Esophagus squamous epithelium (tissue), 5 donors: Measurements from ENCODE around the gene UNKL. TPM values are rescaled to one million over a fixed set of nuclear protein-coding genes. Genes with fewer than 3 reads are reported as not detected.

ENCODE experiments used
- DNase-seq: peaks from one replicate; lab custom pipeline; 2025; lab: John Stamatoyannopoulos, UW
- H3K27ac ChIP-seq, 4 donors: fragments of 200-600 bp; sonication (generic); one replicate each; pipeline ENCODE4 v1.5.1; 2016 to 2019; ENCODE audit warnings: mild to moderate bottlenecking in 1 of 4
- H3K27me3 ChIP-seq, 4 donors: fragments of 200-600 bp; sonication (generic); 1 replicate in 3 of 4; 2 replicates in 1 of 4; pipeline versions ENCODE4 v1.5.1 to v1.6.0; 2017 to 2021; ENCODE audit warnings: antibody characterized with exemption in 1 of 4
- H3K36me3 ChIP-seq, 3 donors: fragments of 200-600 bp; sonication (generic); one replicate each; pipeline ENCODE4 v1.5.1; 2016 to 2019
- H3K4me1 ChIP-seq, 3 donors: fragments of 200-600 bp; sonication (generic); one replicate each; pipeline ENCODE4 v1.5.1; 2017 to 2019
- H3K4me3 ChIP-seq, 4 donors: fragments of 200-600 bp; sonication (generic); 1 replicate in 3 of 4; 2 replicates in 1 of 4; pipeline ENCODE4 v1.5.1; 2016 to 2019; ENCODE audit warnings: mild to moderate bottlenecking in 2 of 4, moderate library complexity in 1 of 4
- H3K9me3 ChIP-seq, 3 donors: fragments of 200-600 bp; sonication (generic); one replicate each; pipeline ENCODE4 v1.5.1; 2016 to 2019
- CTCF ChIP-seq, 6 experiments: fragments of 450-650 bp in 4 of 6; fragments of 200-600 bp in 2 of 6; sonication (generic) in 2 of 6; IDR thresholded peaks; one replicate each; pipeline ENCODE4 v1.5.1; 2016 to 2019; ENCODE audit warnings: antibody characterized with exemption in 6 of 6, mild to moderate bottlenecking in 4 of 6, moderate library complexity in 4 of 6
- POLR2A ChIP-seq, 4 donors: fragments of 450-650 bp; IDR thresholded peaks; one replicate each; pipeline ENCODE4 v1.6.1; 2017; ENCODE audit warnings: antibody characterized with exemption in 4 of 4, mild to moderate bottlenecking in 4 of 4, moderate library complexity in 3 of 4
- WGBS, 2 donors: methylation state at CpG; one replicate each; pipeline ENCODE4 v1.1.5; 2018; 5-methylcytosine and 5-hydroxymethylcytosine counted together
- intact Hi-C: fragments of 100-400 bp; cut with DNase I; formaldehyde crosslinking; loops from one replicate; pipeline ENCODE4 v1.15.0; 2022
- total RNA-seq, 4 donors: library from RNA; depleted of rRNA; stranded (reverse); fragments of >200 nt; gene quantifications; one replicate each; pipeline ENCODE4 v1.1.0, GENCODE V29; 2016
- donor health status: DM: yes; HTN: yes; CAD: no.

Gene UNKL
- total RNA-seq, 4 donors from 2014 or later, result 5.9 to 17.2 (median 10.6) TPM

- TF ChIP-seq CTCF (IDR thresholded peaks at IDR 0.05), result no peak
- TF ChIP-seq POLR2A (IDR thresholded peaks at IDR 0.05), result no peak
- H3K36me3 ChIP-seq, result peaks cover 0 to 63% (median 22%) of the 10 kb centered on the region in 3 donors
- intact Hi-C loops, result no loop called here
- H3K4me3 ChIP-seq, result no peak overlapping the region
- DNase-seq, result no peak
- no peaks in the 10 kb centered on the region for H3K4me1 ChIP-seq
- no peaks in the 10 kb centered on the region for H3K9me3 ChIP-seq
- WGBS, 2 donors, result 90% methylated on average over 4 of the region's 41 CpGs; no CpG with 5 or more reads in 1 of the 2 donors
- H3K27me3 ChIP-seq, result no peaks in the 10 kb centered on the region
- no peak overlapping the region for H3K27ac ChIP-seq
Measured at GRCh38 chr16:1446296-1447080, 32.0 kb upstream of the UNKL start.

GRCh38 chr16:1445518-1446203, 31.2 kb upstream of the UNKL start:
- no peak for TF ChIP-seq CTCF (IDR thresholded peaks at IDR 0.05)
- TF ChIP-seq POLR2A (IDR thresholded peaks at IDR 0.05), result no peak
- no peaks in the 10 kb centered on the region for H3K4me1 ChIP-seq
- H3K27ac ChIP-seq, result no peak overlapping the region
- H3K4me3 ChIP-seq, result no peak overlapping the region
- peaks cover 0 to 55% (median 13%) of the 10 kb centered on the region in 3 donors for H3K36me3 ChIP-seq
- no peaks in the 10 kb centered on the region for H3K27me3 ChIP-seq
- no peak for DNase-seq
- 90% methylated on average over 2 of the region's 25 CpGs; no CpG with 5 or more reads in 1 of the 2 donors for WGBS, 2 donors
- H3K9me3 ChIP-seq, result no peaks in the 10 kb centered on the region
- intact Hi-C loops, result no loop called here

- no peak overlapping the region for H3K4me3 ChIP-seq
- TF ChIP-seq POLR2A (IDR thresholded peaks at IDR 0.05) (no peak), CTCF (IDR thresholded peaks at IDR 0.05) (no peak)
- no peak overlapping the region for H3K27ac ChIP-seq
- no peaks in the 10 kb centered on the region for H3K4me1 ChIP-seq
- intact Hi-C loops, result no loop called here
- H3K36me3 ChIP-seq, result peaks cover 0 to 47% (median 6%) of the 10 kb centered on the region in 3 donors
- no peak for DNase-seq
- H3K9me3 ChIP-seq, result no peaks in the 10 kb centered on the region
- H3K27me3 ChIP-seq, result no peaks in the 10 kb centered on the region
- 81 to 86% methylated on average over 10 to 16 of the region's 48 CpGs for WGBS, 2 donors
Measured at GRCh38 chr16:1444730-1445517, 30.4 kb upstream of the UNKL start.

GRCh38 chr16:1443980-1444729, 29.7 kb upstream of the UNKL start, which contains the start of gene CCDC154:
CCDC154 (minus strand) TSS chr16:1444556; CDS start chr16:1444322, 234 bp downstream.
- no peak within 1 kb of the TSS for H3K4me3 ChIP-seq
- peaks cover 0 to 40% (median 4%) of the 10 kb centered on the region in 3 donors for H3K36me3 ChIP-seq
- H3K9me3 ChIP-seq, result no peaks in the 10 kb centered on the region
- H3K4me1 ChIP-seq, result no peaks in the 10 kb centered on the region
- intact Hi-C loops, result no loop called here
- DNase-seq, result no peak
- TF ChIP-seq POLR2A (IDR thresholded peaks at IDR 0.05), result no peak
- TF ChIP-seq CTCF (IDR thresholded peaks at IDR 0.05), result no peak
- H3K27ac ChIP-seq, result no peak within 1 kb of the TSS
- 74 to 80% methylated on average over 1 to 8 of the region's 27 CpGs for WGBS, 2 donors
- no peaks in the 10 kb centered on the region for H3K27me3 ChIP-seq
